GM12878 (cell line): ENCODE measurements around the gene LRRC61. TPM values are rescaled to one million over a fixed set of nuclear protein-coding genes. Genes with fewer than 3 reads are reported as not detected.

Experiments used
- ATAC-seq: fragments of 200-7000 bp; cut with Tn5 transposase; 3 replicates; pipeline ENCODE4 v1.9.1; 2020; ENCODE audit warnings: mild to moderate bottlenecking, moderate library complexity
- BruUV-seq: library from RNA; stranded (reverse); fragments of 400-500 nt; replicated peaks from 2 replicates; lab custom pipeline; 2021; lab: Mats Ljungman, UMichigan
- CTCF ChIA-PET: fragments of 300-600 bp; sonication (Branson Sonifier 250); formaldehyde crosslinking; extraction: SDS; loops from one replicate; lab custom pipeline; 2021; ENCODE audit warnings: inconsistent platforms; lab: Yijun Ruan, JAX
- POLR2A ChIA-PET: fragments of 350-600 bp; formaldehyde crosslinking; extraction: SDS; loops from one replicate; lab custom pipeline; 2021; ENCODE audit warnings: inconsistent platforms; lab: Charles Lee
- RAD21 ChIA-PET: fragments of 300-600 bp; sonication (Branson Sonifier 250); formaldehyde crosslinking; loops from one replicate; lab custom pipeline; 2023; ENCODE audit warnings: antibody characterized with exemption; ENCODE audit not compliant: unreplicated experiment; lab: Charles Lee
- SMC1A ChIA-PET: fragments of 300-600 bp; sonication (Branson Sonifier 250); formaldehyde crosslinking; loops from one replicate; lab custom pipeline; 2023; ENCODE audit not compliant: unreplicated experiment, uncharacterized antibody; lab: Charles Lee
- DNase-seq: peaks from one replicate; pipeline ENCODE4 v3.0.0-alpha.2; 2011; ENCODE audit warnings: low read depth, low spot score
- FAIRE-seq: peaks from 3 replicates; lab custom pipeline; 2011; peaks lifted over from hg19 to GRCh38; lab: Jason Lieb, UNC
- H2AFZ ChIP-seq: 2 replicates; pipeline ENCODE4 v1.6.0; 2011; ENCODE audit warnings: low read depth, low read length, control low read depth; ENCODE audit not compliant: control insufficient read depth
- H3K27ac ChIP-seq: 2 replicates; pipeline ENCODE4 v1.5.1; 2011; ENCODE audit warnings: control low read depth; ENCODE audit not compliant: control insufficient read depth, insufficient read depth
- H3K27me3 ChIP-seq, 2 experiments: replicated peaks in 1 of 2; 2 replicates each; pipeline versions ENCODE4 v1.6.0 to v1.6.1; 2011; ENCODE audit warnings: low read length in 1 of 2; ENCODE audit not compliant: control insufficient read depth in 2 of 2, insufficient read depth in 2 of 2
- H3K36me3 ChIP-seq, 2 experiments: 2 replicates each; pipeline ENCODE4 v1.5.1; 2011; ENCODE audit warnings: low read length in 1 of 2; ENCODE audit not compliant: control insufficient read depth in 2 of 2, insufficient read depth in 2 of 2
- H3K4me1 ChIP-seq: 2 replicates; pipeline ENCODE4 v1.6.1; 2011; ENCODE audit warnings: mild to moderate bottlenecking, low read length, moderate library complexity, mixed read lengths; ENCODE audit not compliant: control insufficient read depth, insufficient read depth
- H3K4me2 ChIP-seq: 2 replicates; pipeline ENCODE4 v1.6.0; 2011; ENCODE audit warnings: control low read depth; ENCODE audit not compliant: control insufficient read depth, insufficient read depth
- H3K4me3 ChIP-seq: fragments of 200-600 bp; sonication (generic); 2 replicates; pipeline ENCODE4 v1.5.1; 2016
- H3K79me2 ChIP-seq: 2 replicates; pipeline ENCODE4 v1.6.0; 2011; ENCODE audit warnings: low read length; ENCODE audit not compliant: control insufficient read depth, insufficient read depth
- H3K9ac ChIP-seq: 2 replicates; pipeline ENCODE4 v1.8.0; 2011; ENCODE audit warnings: low read length, control low read depth, mixed read lengths; ENCODE audit not compliant: control insufficient read depth, insufficient read depth
- H3K9me3 ChIP-seq: replicated peaks from 3 replicates; pipeline ENCODE4 v1.5.1; 2011; ENCODE audit warnings: mild to moderate bottlenecking, low read length; ENCODE audit not compliant: control insufficient read depth, insufficient read depth
- H4K20me1 ChIP-seq: 2 replicates; pipeline ENCODE4 v1.6.0; 2011; ENCODE audit not compliant: control insufficient read depth, insufficient read depth
- POLR2AphosphoS5 ChIP-seq: IDR thresholded peaks from 2 replicates; pipeline ENCODE4 v1.6.1; 2011; ENCODE audit warnings: mild to moderate bottlenecking, low read length, inconsistent platforms
- RELB ChIP-seq: fragments of 450-650 bp; IDR thresholded peaks from 2 replicates; pipeline ENCODE4 v1.6.1; 2017; ENCODE audit warnings: low read depth, mild to moderate bottlenecking, moderate library complexity
- SUPT20H ChIP-seq: IDR thresholded peaks from 2 replicates; pipeline ENCODE4 v1.6.1; 2011; ENCODE audit warnings: low read depth, mild to moderate bottlenecking, low read length, moderate library complexity, borderline replicate concordance; ENCODE audit not compliant: control insufficient read depth
- WGBS: methylation state at CpG from one replicate; pipeline ENCODE4 v1.1.6; 2016; ENCODE audit warnings: low lambda C conversion rate; ENCODE audit not compliant: insufficient replicate concordance, insufficient coverage; ENCODE audit errors: missing lambda C conversion rate; 5-methylcytosine and 5-hydroxymethylcytosine counted together
- in situ Hi-C: fragments of 300-500 bp; cut with MboI; formaldehyde crosslinking; loops from 9 replicates; pipeline ENCODE4 v1.14.3; 2018; ENCODE audit warnings: mixed read lengths
- intact Hi-C: fragments of 100-400 bp; cut with micrococcal nuclease; formaldehyde crosslinking; loops from one replicate; pipeline ENCODE4 v1.14.2; 2022; ENCODE audit not compliant: unreplicated experiment
- polyA plus RNA-seq, 11 experiments: library from polyadenylated mRNA; depleted of rRNA in 4 of 11; unstranded in 6 of 11; stranded (reverse) in 5 of 11; fragments of >200 nt; fragmentation: Nextera tagmentation in 4 of 11; fragmentation: Illumina TruSeq in 1 of 11; extraction: Ambion mirVana in 4 of 11; extraction: Trizol in 1 of 11; gene quantifications; 1 replicate in 1 of 11; 2 replicates in 10 of 11; pipeline versions ENCODE4 v1.2.1 to v1.2.3, GENCODE V29; 2011 to 2016; ENCODE audit warnings: inconsistent platforms in 2 of 11, missing spikeins in 2 of 11, low read depth in 1 of 11
- total RNA-seq, 4 experiments: library from RNA; depleted of rRNA in 3 of 4; stranded (reverse); fragments of >200 nt in 3 of 4; fragmentation: Illumina TruSeq in 1 of 4; extraction: Trizol in 1 of 4; gene quantifications; 2 replicates each; pipeline versions ENCODE4 v1.2.1 to v1.2.3, GENCODE V29; 2013 to 2021

Gene LRRC61
- total and polyA plus RNA-seq, 10 of the 15 experiments (the other 5 are each of a cell fraction or from before 2014, with no cell fraction given): 1.4 to 54.2 (median 21.8) TPM

DNA sequence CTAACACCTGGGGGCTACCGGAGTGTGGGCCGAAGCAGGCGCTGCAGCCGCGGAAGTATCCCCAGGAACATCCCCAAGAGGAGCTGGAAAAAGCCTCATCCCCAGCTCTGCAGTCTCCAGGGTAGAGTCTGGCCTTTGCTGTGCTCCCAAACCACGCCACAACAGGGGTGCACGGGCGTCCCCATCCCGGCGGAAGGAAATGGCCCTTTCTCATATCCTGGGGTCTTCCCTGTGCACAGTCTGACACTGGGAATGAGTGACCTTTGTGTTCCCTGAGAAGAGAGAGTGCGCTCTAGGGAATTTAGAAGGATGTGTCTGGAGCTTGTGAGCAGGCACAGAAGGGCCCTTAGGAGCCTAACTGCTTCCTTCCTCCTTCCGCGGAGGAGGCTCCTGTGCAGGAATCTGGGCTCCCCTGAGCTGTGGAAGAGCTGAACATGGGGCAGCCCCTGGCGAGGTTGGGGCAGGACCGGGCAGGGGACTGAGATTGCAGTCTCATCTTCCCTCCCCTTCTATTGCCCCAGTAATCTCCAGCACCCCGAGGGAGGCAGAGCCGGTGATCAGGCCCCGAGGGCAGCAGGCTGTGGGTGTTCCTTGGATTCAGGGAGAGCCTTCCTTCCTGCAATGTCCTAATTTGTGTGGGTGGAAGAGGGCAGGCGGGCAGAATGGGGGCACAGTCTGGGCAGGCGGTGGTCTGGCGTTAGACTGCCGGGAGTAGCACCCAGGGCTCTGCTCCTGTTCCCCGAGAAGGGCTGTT is 46.8 kb downstream of the LRRC61 start:
- Histone ChIP-seq H4K20me1 (no peaks in the 10 kb centered on the region; the same call in 1 of the 2 replicates), H3K4me1 (peaks cover 30% of the 10 kb centered on the region), H3K4me3 (peak overlapping the region; percentile 96), H3K79me2 (peaks cover 67% of the 10 kb centered on the region), H3K9ac (peak overlapping the region; percentile 99)
- in situ Hi-C loops: no loop called here
- 45% methylated on average over 23 of the region's 23 CpGs for WGBS
- SMC1A ChIA-PET: interaction anchor here (0.7 to 5.6 kb wide), 12 partner anchors 8 to 508 kb away, joined by 3 to 41 read pairs (median 8); a partner anchor contains a TSS
- BruUV-seq: TSS peak; percentile 53
- CTCF ChIA-PET: interaction anchor here (0.9 to 7.7 kb wide), 9 partner anchors 8 to 84 kb away, joined by 3 to 70 read pairs (median 8); a partner anchor contains a TSS
- peak; percentile 11; the same call in 1 of the 2 replicates for TF ChIP-seq POLR2AphosphoS5
- no peak for TF ChIP-seq SUPT20H
- TF ChIP-seq RELB: 0 out of 2 replicates have a peak, but pooled peaks have one; percentile 1
- TF ChIP-seq, all 136 proteins: peak for 2
- ChIA-PET RAD21 (interaction anchor here (0.6 to 5.3 kb wide), 15 partner anchors 8 to 417 kb away, joined by 3 to 45 read pairs (median 6); a partner anchor contains a TSS), POLR2A (interaction anchor here (0.6 to 4.9 kb wide), 13 partner anchors 8 to 63 kb away, joined by 3 to 46 read pairs (median 6); partner anchors contain the start of genes ACTR3C and LRRC61)
- H3K4me2 ChIP-seq: peak overlapping the region; percentile 99
- no peaks in the 10 kb centered on the region for H3K9me3 ChIP-seq
- H3K36me3 ChIP-seq: peaks cover 17 to 20% of the 10 kb centered on the region in 2 experiments
- H3K27me3 ChIP-seq: no peaks in the 10 kb centered on the region
- intact Hi-C loops: loop anchor here (1.0 to 2.0 kb wide), 2 partner anchors 35 to 47 kb away; partner anchors contain the start of genes ACTR3C and LRRC61
- DNase-seq: no peak
- peak overlapping the region; percentile 97 for H3K27ac ChIP-seq
- no peak overlapping the region for H2AFZ ChIP-seq
- FAIRE-seq: no peak
- no peak for ATAC-seq
